GM19035 (cell line): ENCODE data around the gene RIN3.
"Not testable (repeated sequence)": the region's sequence is repeated elsewhere in the genome, so short reads cannot be mapped to it uniquely, and the experiment has no call there.

ENCODE experiments used
- ATAC-seq: cut with Tn5 transposase; IDR thresholded peaks from one replicate; pipeline ENCODE4 v1.9.1; 2021; ENCODE audit not compliant: unreplicated experiment

RIN3 gene

DNA sequence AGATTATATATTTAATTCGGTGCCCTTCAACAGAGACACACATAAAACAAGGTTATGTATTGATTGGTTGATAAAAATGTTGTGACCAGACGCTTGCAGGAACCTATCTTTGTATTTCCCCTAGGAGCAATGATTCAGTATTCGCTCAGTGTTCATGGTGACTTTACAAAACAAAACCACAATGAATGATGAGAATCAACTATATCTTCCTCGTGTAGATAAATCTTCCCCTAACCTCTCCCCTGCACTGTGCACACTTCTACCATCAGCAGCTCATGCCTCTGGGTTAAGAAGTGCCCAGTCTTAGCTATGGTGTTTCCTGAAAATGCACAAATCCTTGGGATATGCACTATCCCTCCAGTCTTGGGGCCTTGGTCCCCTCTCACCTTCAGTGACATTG, 16.3 kb downstream of the RIN3 start:
- ATAC-seq: no peak

DNA sequence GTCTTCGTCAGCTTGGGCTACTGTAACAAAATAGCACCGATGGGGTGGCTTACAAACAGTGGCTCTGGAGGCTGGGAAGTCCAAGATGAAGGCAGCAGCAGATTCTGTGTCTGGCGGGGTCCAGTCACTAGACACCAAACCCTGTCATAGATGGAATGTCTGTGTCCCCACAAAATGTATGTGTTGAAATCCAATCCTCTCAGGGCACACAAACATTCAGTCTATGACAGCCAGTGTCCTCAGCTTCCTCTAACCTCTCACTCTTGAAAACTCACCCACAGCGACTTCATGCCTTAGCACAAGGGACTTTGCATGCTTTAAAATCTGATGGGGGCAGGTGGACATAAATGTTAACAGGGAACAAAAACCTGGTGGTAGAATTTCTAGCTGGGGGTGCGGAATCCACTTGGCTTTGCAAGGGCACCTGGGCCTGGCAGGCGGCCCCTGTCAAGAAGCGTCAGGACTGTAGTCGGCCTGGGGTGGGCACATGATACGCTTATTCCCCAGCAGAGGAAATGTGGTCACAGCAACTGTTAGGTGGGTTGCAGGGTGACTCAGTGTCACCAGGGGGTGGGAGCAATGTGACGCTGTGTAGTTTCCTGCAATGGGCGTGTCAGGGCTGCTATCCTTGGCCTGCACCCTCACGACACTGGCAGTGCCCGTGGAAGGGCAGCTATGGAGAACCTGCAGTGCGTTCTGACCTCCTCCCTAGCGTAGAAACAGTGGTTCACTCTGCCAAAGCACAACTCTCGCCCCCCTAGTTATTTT, 17.7 kb downstream of the RIN3 start:
- no peak for ATAC-seq

DNA sequence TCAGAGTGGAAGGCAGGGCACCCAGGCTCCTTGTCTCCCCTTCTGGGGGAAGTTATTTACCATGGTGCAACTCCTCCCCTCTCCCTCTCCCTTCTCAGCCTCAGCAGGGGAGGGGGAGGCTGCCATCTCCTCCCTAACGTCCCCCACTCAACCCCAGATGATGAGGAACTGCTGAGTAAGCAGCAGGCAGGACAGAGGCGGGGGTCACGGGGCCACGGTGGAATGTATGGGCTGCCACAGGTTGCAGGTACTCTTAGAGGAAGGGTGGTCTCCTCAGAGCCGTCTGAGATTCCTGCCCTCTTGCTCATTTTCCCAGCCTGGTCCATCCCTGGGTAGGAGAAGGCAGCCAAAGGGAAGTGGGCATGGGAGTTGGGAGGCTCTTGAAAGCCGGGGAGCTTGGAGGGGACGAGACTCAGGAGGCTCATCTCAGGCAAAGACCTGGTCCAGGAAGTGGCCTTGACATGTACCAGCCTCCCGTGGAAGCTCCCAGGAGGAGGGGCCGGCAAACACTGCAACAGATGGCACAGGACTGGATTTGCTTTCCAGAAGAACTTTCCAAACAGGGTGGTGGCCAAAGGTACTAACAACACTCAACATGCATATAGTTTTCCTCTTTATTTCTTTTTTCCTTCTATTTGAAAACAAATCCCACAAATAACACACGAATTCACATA, 19.0 kb downstream of the RIN3 start:
- no peak for ATAC-seq

DNA sequence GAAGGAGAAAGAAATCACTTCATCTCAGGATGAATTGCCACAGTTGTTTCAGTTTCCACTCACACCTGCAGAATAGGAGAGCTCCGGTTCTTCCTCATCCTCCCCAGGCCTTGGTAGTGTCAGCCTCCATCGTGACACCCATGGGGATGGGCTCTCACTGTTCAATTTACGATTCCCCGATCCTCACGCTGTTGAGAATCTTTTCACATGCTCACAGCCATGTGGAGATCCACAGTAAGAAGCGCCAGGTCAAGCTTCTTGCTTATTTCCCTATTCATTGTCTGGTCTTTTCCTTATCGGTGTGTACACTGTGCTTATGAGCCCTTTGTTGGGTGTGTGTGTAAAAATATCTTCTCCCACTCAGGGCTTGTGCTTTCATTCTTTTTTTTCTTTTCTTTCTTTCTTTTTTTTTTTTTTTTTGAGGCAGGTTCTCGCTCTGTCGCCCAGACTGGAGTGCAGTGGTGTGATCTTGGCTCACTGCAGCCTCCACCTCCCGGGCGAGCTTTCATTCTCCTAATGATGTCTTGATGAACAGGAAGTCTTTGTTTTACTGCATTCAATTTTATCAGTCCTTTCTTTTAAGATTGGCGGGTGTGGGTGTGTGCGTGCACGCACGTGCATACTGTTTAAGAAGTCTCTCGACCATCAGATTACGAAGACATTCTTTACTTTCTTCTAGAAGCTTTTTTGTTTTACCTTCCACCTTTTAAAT, 21.5 kb downstream of the RIN3 start:
- ATAC-seq: no peak

DNA sequence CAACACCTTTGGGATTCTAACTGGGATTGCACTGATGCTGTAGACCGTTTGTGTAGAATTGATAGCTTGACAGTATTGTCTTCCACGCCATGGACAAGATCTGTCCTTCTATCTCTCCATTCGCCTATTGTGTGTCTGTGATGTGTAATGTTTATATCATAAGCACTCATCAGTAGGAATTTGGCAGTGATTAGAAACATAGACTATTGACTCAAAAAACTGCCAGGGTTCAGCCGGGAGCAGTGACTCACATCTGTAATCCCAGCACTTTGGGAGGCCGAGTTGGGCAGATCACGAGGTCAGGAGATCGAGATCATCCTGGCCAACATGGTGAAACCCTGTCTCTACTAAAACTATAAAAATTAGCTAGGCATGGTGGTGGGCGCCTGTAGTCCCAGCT, 22.6 kb downstream of the RIN3 start:
- not testable (repeated sequence) for ATAC-seq

DNA sequence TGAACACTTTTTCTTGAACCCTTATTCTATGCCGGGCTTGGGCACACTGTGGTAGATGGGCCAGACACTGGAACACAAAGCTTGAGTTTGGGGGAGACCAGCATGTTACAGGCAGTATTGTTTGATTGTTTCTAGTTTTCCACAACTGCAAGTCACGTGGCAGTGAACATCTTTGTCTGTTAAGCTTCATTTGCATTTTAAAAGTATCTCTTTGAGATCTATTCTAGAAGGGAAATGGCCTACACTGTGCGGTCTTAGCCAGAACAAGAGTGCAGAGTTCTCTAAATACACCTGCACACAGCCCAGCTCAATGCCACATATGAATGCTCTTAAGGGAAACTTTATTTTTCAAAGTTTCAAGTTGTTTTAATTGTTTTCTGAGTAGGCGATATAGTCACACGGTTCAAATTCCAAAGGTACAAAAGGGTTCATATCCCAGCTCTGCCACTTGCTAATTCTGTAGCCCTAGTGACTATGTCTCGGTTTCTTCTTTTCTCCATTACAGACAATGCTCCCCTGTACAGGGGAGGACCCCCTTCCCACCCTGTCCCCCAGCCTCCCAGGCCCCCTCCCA, 24.9 kb downstream of the RIN3 start:
- peak; percentile 68 for ATAC-seq

DNA sequence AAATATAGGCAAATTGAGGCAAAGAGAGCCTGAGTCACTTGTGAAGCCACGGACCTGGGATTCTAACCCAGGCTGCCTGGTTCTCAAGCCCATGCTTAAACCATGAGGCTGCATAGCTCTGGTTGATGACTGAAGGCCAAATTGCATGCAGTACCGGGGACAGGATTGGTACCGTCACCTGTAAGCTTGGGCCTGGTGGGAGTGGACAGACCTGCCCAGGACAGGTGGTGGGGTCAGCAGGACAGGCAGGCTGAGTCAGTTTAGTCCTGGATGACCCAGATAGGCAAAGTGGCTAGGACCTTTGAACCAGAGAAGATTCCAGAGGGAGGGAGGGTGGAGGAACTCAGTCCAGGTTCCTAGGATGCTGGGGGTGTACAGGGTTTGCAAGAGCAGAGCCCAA, 25.8 kb downstream of the RIN3 start:
- no peak for ATAC-seq

DNA sequence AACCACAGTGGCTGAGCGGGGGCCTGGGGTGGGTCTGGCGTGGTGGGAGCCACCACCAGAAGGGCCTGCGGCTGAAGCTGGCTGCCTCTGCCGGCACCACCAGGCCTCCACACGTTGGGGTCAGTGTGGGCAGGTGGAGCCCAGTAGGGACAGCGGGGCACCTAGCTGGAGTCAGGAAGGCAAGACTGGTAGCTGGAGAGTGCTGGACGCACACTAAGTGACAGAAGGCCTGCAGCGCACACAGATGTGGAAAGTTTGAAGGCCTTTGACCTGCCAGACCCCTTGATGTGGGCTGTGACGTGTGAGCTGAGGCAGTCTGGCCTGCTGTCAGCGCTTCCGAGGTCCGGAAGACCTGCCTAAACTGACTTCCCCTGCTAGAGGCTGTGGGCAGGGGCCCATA, 26.3 kb downstream of the RIN3 start:
- no peak for ATAC-seq

DNA sequence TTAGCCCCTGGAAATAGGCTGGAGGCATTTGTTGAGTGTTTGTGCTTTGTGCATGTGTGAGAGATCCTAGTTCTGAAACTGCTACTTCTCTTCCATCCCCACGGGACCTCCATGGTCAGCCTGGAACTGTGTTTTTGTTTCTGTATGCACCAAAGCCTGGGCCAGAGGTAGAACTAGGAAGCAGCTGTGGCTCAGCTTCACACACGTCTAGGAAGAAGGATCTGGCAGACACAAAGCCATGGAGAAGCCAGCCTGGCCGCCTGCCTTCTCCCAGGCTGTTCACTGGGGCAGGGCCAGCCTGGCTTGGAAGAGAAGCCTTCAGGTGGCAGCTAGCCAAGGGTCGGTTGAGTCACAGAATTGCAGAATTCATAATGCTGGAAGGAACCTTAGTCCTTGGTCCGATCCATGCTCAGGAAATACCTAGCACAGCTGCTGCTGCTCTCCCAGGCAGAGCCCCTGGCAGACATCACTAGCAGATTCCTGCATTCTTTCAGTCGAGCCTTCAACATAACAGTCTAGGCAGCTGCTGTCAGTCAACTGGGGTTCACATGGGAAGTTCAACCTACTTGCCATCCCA, 27.0 kb downstream of the RIN3 start:
- no peak for ATAC-seq

DNA sequence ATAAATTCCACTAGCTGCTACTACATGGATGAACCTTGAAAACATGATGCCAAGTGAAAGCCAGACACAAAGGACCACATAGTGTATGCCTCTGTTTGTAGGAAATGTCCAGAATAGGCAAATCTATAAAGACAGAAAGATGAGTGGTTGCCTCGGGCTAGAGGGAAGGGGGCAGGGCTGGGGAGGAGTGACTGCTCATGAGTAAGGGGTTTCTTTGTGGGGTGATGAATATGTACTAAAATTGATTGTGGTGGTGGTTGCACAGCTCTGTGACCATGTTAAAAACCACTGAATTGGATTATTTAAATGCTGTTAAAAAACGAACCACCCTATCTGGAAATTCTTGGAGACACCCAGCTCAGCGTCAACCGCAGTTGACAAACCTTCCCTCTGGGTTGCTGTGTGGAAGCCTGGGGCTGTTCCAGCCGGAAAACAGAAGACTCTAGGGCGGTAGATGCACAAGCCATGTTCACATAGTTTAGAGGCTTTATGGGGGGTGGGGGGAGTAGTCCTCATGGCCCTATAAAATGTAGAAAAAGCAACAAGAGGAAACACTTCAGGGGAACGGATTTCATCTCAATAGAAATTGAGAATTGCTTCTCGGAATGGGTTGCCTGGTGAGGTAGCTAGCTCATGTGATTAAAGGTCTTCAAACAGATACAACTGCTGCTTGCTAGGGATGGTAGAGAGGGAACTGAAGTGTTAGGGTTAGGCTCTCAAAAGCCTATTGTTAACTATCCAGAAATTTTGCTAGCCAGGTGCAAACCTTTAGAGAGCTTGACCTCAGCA, 29.4 kb downstream of the RIN3 start:
- no peak for ATAC-seq

DNA sequence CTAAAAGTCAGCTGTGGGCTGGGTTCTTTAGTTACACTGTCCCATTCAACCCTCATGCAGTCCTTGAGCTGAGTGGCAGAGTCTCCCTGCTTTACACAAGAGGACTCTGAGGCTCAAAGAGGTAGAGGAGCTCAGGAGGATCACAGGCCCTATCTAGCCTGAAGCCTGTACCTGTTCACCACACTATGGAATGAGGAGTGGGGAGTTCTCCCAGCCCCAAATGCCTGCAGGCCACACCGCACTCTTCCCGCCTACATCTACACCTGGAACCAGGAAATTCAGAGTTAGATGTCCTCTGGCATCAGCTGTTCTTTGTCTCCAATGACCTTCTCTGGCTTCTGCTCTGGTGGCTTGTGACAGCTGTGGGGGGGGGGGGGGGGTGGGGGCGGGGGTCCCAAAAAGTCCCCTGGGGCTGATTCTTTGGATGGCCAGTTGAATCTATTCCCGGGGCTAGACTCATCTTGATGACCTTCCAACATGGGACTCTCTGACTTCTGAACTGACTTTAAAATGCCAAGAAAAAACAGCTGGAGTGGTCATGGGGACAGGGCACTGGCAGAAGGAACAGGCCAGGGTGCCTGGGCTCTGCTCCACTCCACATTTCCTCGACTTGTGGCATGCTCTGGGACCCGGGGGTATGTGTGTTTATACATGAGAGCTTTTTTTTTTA, 30.6 kb downstream of the RIN3 start:
- no peak for ATAC-seq

DNA sequence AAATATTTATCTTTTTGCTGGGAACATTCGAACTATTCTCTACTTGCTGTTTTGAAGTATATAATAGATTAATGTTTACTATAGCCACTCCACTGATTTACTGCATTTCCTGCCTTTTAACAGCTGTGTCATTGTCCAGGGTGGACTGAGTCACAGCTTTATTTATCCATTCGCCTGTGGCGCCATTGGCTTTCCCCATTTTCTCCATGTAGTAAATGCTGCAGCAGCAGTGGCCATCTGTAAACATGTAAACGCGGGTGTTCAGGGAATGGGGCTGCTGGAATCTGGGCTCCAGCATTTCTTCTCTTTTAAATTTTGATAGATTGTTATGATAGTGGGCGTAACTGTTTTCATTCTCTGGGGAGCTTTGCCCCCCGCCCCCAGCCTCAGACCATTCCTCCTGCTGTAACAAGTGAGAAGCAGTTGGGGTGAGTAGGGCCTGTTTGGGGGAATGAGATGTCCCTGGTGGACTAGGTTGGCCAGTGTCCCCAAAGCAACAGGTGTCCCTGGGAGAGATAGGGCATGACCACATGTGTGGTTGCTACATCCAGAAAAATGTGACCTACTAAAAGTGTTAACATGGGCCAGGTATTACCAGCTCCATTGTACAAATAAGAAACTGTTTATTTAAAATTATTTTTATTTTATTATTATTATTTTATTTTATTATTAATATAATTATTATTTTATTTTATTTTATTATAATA, 32.9 kb downstream of the RIN3 start:
- ATAC-seq: no peak

DNA sequence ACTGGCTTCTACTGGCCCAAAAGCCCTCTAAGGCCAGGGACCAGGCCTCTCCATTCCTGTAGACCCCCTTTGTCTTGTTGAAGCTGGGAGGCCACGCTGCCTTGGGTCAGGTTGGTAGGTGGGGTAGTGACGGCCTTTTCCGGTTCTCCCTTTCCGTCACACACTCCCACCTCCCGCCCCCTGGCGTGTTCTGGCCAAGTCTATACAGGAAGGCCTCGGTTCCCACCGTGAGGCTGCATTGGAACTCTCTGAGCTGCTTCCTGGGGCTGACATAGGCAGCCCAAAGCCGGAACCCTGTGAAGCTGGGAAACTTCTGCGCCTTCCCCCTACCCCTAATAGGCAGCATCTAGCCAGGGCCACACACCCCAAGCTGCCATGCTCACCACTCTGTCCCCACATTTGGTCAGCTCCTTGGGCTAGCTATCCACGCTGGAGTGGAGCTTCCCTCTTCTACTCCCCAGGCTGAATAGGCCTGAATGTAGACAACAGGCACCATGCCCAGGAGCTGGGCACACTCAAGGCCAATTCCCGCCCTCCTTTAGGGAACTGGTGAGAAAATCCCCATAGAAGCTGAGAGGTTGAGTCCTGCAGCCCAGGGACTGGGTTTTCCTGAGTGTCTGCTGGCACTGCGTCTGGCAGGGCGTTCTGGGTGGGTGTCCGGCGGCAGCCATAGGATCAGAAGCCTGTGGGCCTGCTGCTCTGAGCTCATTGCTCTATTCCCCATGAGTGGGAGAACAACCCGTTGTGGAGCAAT, 35.7 kb downstream of the RIN3 start:
- ATAC-seq: no peak

DNA sequence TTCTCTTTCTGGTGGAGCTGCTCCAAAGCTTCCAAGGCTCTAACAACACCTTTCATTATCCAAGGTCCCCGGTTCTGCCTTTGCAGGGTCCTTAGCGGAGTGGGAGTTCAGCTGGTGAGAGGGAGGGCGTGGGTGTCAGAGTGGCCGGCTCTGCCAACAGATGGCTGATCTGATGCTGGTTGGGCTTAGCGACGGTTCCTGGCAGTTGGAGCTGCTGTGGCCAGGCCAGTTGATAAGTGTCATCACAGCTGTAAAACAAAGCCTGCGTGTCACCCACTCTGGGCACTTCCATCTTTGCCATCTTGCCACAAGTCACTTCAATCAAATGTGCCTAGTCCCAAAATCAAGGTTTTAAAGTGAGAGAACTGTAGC, 36.3 kb downstream of the RIN3 start:
- no peak for ATAC-seq

DNA sequence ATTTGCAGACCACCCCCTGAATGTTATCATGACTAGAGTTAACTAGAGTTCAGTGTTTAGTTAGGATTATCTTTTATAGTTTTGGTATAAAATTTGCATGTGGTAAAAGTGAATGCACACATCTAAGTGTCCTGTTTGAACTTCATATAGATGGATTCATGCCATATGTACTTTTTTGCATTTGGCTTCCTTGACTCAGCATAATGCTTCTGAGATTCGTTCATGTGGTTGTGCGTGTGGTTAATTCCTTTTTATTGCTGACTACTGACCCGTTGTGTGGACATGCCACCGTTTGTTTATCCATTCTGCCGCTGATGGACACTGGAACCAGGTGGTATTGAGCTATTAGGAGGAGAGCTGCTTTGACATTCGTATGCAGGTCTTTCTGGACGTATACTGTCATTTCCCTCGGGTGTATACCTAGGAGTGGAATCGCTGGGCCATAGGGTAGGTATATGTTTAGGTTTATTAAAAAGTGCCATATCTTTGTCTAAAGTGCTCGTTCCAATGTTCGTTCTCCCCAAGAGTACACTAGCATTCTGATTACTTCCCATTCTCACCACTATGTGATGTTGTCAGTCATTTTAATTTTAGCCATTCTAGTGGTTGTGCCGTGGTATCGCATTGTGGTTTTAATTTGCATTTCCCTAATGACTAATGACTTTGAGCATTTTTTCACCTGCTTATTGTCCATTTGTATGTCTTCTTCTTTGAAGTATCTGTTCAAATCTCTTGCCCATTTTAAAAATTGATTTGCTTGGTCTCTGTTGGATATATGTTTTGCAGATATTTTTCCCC, 37.7 kb downstream of the RIN3 start:
- peak; percentile 69 for ATAC-seq

DNA sequence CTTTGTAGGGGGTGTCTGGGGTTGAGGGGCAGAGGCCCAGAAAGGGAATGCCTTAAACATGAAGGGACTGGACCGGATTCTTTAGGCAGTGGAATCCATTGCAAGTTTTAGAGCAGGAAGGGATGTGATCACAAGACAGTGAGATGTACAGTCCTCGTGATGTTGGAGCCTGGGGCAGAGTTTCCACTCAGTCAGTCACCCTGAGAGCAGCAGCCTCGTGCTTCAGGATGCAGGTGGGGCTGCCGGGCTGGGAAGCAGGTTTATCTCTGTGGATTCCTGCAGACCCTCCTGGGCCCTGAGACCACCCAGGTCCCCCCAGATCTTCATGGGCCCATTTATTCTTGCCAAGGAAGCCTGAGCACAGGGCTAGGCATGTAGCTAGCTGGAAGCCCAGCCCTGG, 38.5 kb downstream of the RIN3 start:
- ATAC-seq: no peak

DNA sequence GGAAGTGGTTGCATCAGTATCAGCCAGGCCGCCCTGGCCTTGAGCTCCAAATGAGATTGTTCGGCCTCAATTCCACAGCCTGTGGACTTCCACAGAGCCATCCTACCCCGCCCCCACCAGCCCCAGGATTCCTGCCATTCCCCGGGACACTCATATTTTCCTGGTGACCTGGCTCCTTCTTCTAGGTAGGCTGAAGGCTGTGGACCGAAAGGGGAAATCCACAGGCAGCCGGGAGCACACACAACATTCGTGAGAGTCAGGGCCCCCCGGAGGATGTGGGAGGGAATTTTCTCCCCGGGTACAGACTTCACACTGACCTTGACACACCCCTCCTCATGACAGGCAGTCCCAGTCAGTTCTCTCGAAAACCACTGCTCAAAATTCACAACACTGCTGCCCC, 39.9 kb downstream of the RIN3 start:
- no peak for ATAC-seq
